HCT116 (cell line): ENCODE measurements around the gene IL9.

Experiments used
- CEBPB ChIP-seq: IDR thresholded peaks from 2 replicates; pipeline ENCODE4 v1.6.1; 2012; ENCODE audit warnings: low read depth
- TF ChIP-seq, protein P1 (sequence below), 3 experiments: fragments of 200-600 bp in 1 of 3; sonication (generic) in 1 of 3; IDR thresholded peaks in 2 of 3; conservative IDR thresholded peaks in 1 of 3; 2 replicates each; pipeline ENCODE4 v1.5.1; 2012 to 2017; ENCODE audit warnings: low read depth in 2 of 3, low read length in 2 of 3, antibody characterized with exemption in 1 of 3, borderline replicate concordance in 1 of 3, control low read depth in 1 of 3, mild to moderate bottlenecking in 1 of 3, mixed read lengths in 1 of 3, mixed run types in 1 of 3, moderate library complexity in 1 of 3; ENCODE audit not compliant: insufficient read depth in 1 of 3

GRCh38 chr5:135867599-135867998, 28.0 kb downstream of the IL9 start:
- TF ChIP-seq, protein P1, sequence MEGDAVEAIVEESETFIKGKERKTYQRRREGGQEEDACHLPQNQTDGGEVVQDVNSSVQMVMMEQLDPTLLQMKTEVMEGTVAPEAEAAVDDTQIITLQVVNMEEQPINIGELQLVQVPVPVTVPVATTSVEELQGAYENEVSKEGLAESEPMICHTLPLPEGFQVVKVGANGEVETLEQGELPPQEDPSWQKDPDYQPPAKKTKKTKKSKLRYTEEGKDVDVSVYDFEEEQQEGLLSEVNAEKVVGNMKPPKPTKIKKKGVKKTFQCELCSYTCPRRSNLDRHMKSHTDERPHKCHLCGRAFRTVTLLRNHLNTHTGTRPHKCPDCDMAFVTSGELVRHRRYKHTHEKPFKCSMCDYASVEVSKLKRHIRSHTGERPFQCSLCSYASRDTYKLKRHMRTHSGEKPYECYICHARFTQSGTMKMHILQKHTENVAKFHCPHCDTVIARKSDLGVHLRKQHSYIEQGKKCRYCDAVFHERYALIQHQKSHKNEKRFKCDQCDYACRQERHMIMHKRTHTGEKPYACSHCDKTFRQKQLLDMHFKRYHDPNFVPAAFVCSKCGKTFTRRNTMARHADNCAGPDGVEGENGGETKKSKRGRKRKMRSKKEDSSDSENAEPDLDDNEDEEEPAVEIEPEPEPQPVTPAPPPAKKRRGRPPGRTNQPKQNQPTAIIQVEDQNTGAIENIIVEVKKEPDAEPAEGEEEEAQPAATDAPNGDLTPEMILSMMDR (IDR thresholded peaks at IDR 0.05 in 2 of 3, conservative IDR thresholded peaks at IDR 0.05 in 1 of 3; ENCODE audit: borderline replicate concordance in 1 of 3, insufficient read depth in 1 of 3, low read depth in 2 of 3, low read length in 2 of 3), result no peak
- TF ChIP-seq CEBPB, result no peak
